ENCODE measurements around the gene LRIF1. TPM values are rescaled to one million over a fixed set of nuclear protein-coding genes. Genes with fewer than 3 reads are reported as not detected.
"Not testable (repeated sequence)": the region's sequence is repeated elsewhere in the genome, so short reads cannot be mapped to it uniquely, and the experiment has no call there.

Gene LRIF1
- total and polyA plus RNA-seq, 2 of the 4 experiments (the other 2 are of a cell fraction) = 5.4 to 6.8 TPM

GRCh38 chr1:110992329-110992728 is 28.6 kb upstream of the LRIF1 start:
- H2BK20ac ChIP-seq (ENCODE audit: low read depth, low read length); H3K56ac ChIP-seq (ENCODE audit: extremely low read depth, insufficient read depth, low read length); H3K4me1 ChIP-seq (ENCODE audit: control insufficient read depth, insufficient read depth, low read length); H3K9ac ChIP-seq (ENCODE audit: low read depth, low read length); H3K27me3 ChIP-seq (ENCODE audit: control insufficient read depth, insufficient read depth, low read length); H3K18ac ChIP-seq (ENCODE audit: low read depth, low read length); H3K9me1 ChIP-seq (ENCODE audit: insufficient read depth, low read length); H4K91ac ChIP-seq (ENCODE audit: insufficient read depth, low read depth, low read length); POLR2A ChIA-PET (ENCODE audit: unreplicated experiment); H3K14ac ChIP-seq (replicated peaks; ENCODE audit: low read depth, low read length); H2AK5ac ChIP-seq (ENCODE audit: low read depth, low read length); H2AK9ac ChIP-seq (replicated peaks; ENCODE audit: low read depth, low read length, poor library complexity); H3K4me3 ChIP-seq (ENCODE audit: insufficient read depth, low read depth, low read length); H3K27ac ChIP-seq (ENCODE audit: insufficient read depth, low read length); H4K8ac ChIP-seq (ENCODE audit: low read depth in 2 of 2, low read length in 2 of 2); H3K23ac ChIP-seq (ENCODE audit: low read depth, low read length); H2BK15ac ChIP-seq (ENCODE audit: low read depth, low read length); H3K79me1 ChIP-seq (ENCODE audit: low read depth in 1 of 2, low read length in 2 of 2); H3K4me2 ChIP-seq (ENCODE audit: low read depth, low read length); BruUV-seq (replicated peaks); H2BK5ac ChIP-seq (ENCODE audit: low read depth, low read length, poor library complexity, severe bottlenecking); H3K4ac ChIP-seq (ENCODE audit: low read depth, low read length); in situ Hi-C loops (cut with MboI; ENCODE audit: low sequenced_read_pairs); H2AFZ ChIP-seq (replicated peaks; ENCODE audit: low read length, poor library complexity); dilution Hi-C loops (cut with HindIII; ENCODE audit: low sequenced_read_pairs, unreplicated experiment); H4K5ac ChIP-seq (ENCODE audit: low read depth, low read length); H3K9me3 ChIP-seq (ENCODE audit: control insufficient read depth, insufficient read depth, low read length); H2BK120ac ChIP-seq (ENCODE audit: low read depth, low read length); H4K20me1 ChIP-seq (ENCODE audit: insufficient read depth, low read length); H3K36me3 ChIP-seq (ENCODE audit: control insufficient read depth, insufficient read depth, low read length): not testable (repeated sequence)
- peak; percentile 15 for DNase-seq
- ATAC-seq (ENCODE audit: low read depth) = peak; percentile 56; the same call in 1 of the 2 replicates
- CTCF ChIA-PET = interaction anchor here (0.6 to 1.1 kb wide), 3 partner anchors 16 to 1035 kb away, joined by 3 read pairs; no protein-coding TSS in a partner anchor
- no CpG with 5 or more reads among the region's 2 CpGs for WGBS, 2 experiments (ENCODE audit: extremely low coverage in 2 of 2, insufficient read length in 1 of 2)
- TF ChIP-seq CTCF (conservative IDR thresholded peaks at IDR 0.05; ENCODE audit: low read depth, low read length) = peak; percentile 28; the same call in 1 of the 2 replicates
- intact Hi-C loops (cut with micrococcal nuclease) = loop anchor here (2.0 kb wide), 1 partner anchor 146 kb away; no protein-coding TSS in a partner anchor

- H4K5ac ChIP-seq (ENCODE audit: low read depth, low read length); H4K8ac ChIP-seq (ENCODE audit: low read depth in 2 of 2, low read length in 2 of 2); CTCF ChIA-PET; H2AK5ac ChIP-seq (ENCODE audit: low read depth, low read length); H3K4me2 ChIP-seq (ENCODE audit: low read depth, low read length); H3K9ac ChIP-seq (ENCODE audit: low read depth, low read length); ATAC-seq (ENCODE audit: low read depth); in situ Hi-C loops (cut with MboI; ENCODE audit: low sequenced_read_pairs); H4K20me1 ChIP-seq (ENCODE audit: insufficient read depth, low read length); H3K36me3 ChIP-seq (ENCODE audit: control insufficient read depth, insufficient read depth, low read length); H3K4me1 ChIP-seq (ENCODE audit: control insufficient read depth, insufficient read depth, low read length); dilution Hi-C loops (cut with HindIII; ENCODE audit: low sequenced_read_pairs, unreplicated experiment); H2BK120ac ChIP-seq (ENCODE audit: low read depth, low read length); H4K91ac ChIP-seq (ENCODE audit: insufficient read depth, low read depth, low read length); H2BK5ac ChIP-seq (ENCODE audit: low read depth, low read length, poor library complexity, severe bottlenecking); H3K9me3 ChIP-seq (ENCODE audit: control insufficient read depth, insufficient read depth, low read length); H3K4ac ChIP-seq (ENCODE audit: low read depth, low read length); H3K14ac ChIP-seq (replicated peaks; ENCODE audit: low read depth, low read length); H3K27ac ChIP-seq (ENCODE audit: insufficient read depth, low read length); H2AFZ ChIP-seq (replicated peaks; ENCODE audit: low read length, poor library complexity); H3K18ac ChIP-seq (ENCODE audit: low read depth, low read length); H3K4me3 ChIP-seq (ENCODE audit: insufficient read depth, low read depth, low read length); H3K9me1 ChIP-seq (ENCODE audit: insufficient read depth, low read length); POLR2A ChIA-PET (ENCODE audit: unreplicated experiment); intact Hi-C loops (cut with micrococcal nuclease); H2AK9ac ChIP-seq (replicated peaks; ENCODE audit: low read depth, low read length, poor library complexity); H3K79me1 ChIP-seq (ENCODE audit: low read depth in 1 of 2, low read length in 2 of 2); H3K27me3 ChIP-seq (ENCODE audit: control insufficient read depth, insufficient read depth, low read length); DNase-seq; H3K23ac ChIP-seq (ENCODE audit: low read depth, low read length); H2BK15ac ChIP-seq (ENCODE audit: low read depth, low read length); BruUV-seq (replicated peaks); H3K56ac ChIP-seq (ENCODE audit: extremely low read depth, insufficient read depth, low read length); H2BK20ac ChIP-seq (ENCODE audit: low read depth, low read length): not testable (repeated sequence)
- WGBS, 2 experiments (ENCODE audit: extremely low coverage in 2 of 2, insufficient read length in 1 of 2) = no CpG with 5 or more reads among the region's 1 CpG
Observed at GRCh38 chr1:110991295-110991694, 27.6 kb upstream of the LRIF1 start.
